ENCODE measurements around the gene SIGLEC7. TPM values are rescaled to one million over a fixed set of nuclear protein-coding genes. Genes with fewer than 3 reads are reported as not detected.

SIGLEC7 gene
- total RNA-seq, 4 donors from 2014 or later: 0.54 to 1.0 TPM; not detected in 2

DNA sequence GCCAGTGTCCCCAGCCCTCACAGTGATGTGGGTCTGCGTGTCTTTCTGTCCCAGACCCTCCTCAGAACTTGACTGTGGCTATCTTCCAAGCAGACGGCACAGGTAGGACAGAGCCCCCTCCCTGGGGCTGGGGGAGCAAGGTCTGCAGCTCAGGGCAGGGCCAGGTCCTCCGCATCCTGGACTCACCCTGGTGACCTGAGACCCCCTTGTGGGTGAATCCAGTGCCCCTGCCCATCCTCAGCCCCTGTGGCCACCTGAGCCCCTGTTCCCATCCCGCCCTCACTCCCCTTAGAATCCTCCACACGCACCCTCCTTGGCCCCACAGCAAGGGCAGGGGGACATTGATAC is 43.7 kb downstream of the SIGLEC7 start:
- Histone ChIP-seq H3K4me1 (no peaks in the 10 kb centered on the region), H3K27me3 (peaks cover 4% of the 10 kb centered on the region), H3K9me3 (no peaks in the 10 kb centered on the region), H3K27ac (no peak overlapping the region), H3K36me3 (no peaks in the 10 kb centered on the region), H3K4me3 (replicated peaks in 1 of 3) (no peak overlapping the region)
- TF ChIP-seq, protein P1, sequence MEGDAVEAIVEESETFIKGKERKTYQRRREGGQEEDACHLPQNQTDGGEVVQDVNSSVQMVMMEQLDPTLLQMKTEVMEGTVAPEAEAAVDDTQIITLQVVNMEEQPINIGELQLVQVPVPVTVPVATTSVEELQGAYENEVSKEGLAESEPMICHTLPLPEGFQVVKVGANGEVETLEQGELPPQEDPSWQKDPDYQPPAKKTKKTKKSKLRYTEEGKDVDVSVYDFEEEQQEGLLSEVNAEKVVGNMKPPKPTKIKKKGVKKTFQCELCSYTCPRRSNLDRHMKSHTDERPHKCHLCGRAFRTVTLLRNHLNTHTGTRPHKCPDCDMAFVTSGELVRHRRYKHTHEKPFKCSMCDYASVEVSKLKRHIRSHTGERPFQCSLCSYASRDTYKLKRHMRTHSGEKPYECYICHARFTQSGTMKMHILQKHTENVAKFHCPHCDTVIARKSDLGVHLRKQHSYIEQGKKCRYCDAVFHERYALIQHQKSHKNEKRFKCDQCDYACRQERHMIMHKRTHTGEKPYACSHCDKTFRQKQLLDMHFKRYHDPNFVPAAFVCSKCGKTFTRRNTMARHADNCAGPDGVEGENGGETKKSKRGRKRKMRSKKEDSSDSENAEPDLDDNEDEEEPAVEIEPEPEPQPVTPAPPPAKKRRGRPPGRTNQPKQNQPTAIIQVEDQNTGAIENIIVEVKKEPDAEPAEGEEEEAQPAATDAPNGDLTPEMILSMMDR (IDR thresholded peaks at IDR 0.05): no peak
- TF ChIP-seq POLR2A (IDR thresholded peaks at IDR 0.05): no peak
- no peak for DNase-seq
- 87 to 89% methylated on average over 4 to 5 of the region's 5 CpGs for WGBS, 2 donors
- intact Hi-C loops (cut with DNase I): no loop called here

DNA sequence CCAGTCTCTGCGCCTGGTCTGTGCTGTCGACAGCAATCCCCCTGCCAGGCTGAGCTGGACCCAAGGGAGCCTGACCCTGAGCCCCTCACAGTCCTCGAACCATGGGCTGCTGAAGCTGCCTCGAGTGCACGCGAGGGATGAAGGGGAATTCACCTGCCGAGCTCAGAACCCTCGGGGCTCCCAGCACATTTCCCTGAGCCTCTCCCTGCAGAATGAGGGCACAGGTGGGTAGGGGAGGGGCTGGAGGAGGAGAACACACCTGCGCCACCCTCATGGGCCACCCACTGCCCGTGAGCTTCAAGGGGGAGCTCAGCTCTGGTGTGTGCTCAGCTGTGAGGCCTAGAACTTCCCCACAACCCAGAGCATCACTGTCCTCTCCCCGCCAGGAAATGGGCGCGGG is 44.2 kb downstream of the SIGLEC7 start:
- WGBS, 2 donors: 56 to 68% methylated on average over 9 to 11 of the region's 13 CpGs
- no peak overlapping the region for H3K4me3 ChIP-seq (replicated peaks in 1 of 3)
- peaks cover 4% of the 10 kb centered on the region for H3K27me3 ChIP-seq
- no peaks in the 10 kb centered on the region for H3K4me1 ChIP-seq
- intact Hi-C loops (cut with DNase I): no loop called here
- no peaks in the 10 kb centered on the region for H3K36me3 ChIP-seq
- DNase-seq: no peak
- H3K27ac ChIP-seq: no peak overlapping the region
- TF ChIP-seq POLR2A (IDR thresholded peaks at IDR 0.05): no peak
- TF ChIP-seq, protein P1 (IDR thresholded peaks at IDR 0.05): no peak
- H3K9me3 ChIP-seq: no peaks in the 10 kb centered on the region

DNA sequence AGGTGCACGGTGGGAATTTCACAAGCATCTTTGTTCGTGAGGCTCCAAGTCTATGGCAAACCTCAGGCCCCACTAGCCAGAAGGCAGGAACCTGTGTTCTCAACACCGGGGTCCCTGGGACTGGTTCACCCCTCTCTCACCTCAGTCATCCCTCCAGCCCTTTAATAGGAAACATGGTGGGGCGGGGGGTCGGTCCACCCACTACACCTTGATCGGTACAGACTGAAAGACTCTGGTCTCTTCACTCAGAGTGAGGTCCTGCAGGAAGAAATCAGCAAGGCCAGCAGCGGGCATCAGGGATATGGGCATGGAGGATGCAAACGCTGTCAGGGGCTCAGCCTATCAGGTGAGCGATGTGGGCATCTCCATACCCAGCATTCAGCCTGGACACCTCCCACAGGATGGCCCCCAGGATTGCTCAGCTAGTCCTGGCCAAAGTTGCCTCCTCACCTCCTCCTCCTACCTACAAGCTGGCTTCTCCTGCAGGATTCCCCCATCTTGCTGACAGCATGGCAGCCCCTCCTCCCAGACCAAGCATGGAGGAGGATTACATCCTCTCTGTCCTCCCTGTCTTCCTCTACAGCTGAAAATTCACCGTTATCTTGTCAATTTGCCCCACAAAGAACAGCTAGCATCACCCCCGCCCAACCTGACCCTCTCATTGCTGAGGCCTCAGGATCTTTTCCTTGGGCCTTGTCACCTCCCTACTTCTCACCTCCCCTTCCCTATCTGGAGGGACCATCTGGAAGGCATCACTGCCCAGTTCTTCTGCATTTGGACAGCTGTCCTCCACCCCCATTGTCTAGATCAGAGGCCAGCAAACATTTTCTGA is 45.5 kb downstream of the SIGLEC7 start:
- H3K36me3 ChIP-seq: no peaks in the 10 kb centered on the region
- 85 to 89% methylated on average over 9 to 10 of the region's 11 CpGs for WGBS, 2 donors
- DNase-seq: no peak
- no peaks in the 10 kb centered on the region for H3K4me1 ChIP-seq
- no peak overlapping the region for H3K27ac ChIP-seq
- H3K27me3 ChIP-seq: peaks cover 4% of the 10 kb centered on the region
- TF ChIP-seq POLR2A (IDR thresholded peaks at IDR 0.05): no peak
- TF ChIP-seq, protein P1 (IDR thresholded peaks at IDR 0.05): no peak
- no peak overlapping the region for H3K4me3 ChIP-seq (replicated peaks in 1 of 3)
- H3K9me3 ChIP-seq: no peaks in the 10 kb centered on the region
- intact Hi-C loops (cut with DNase I): no loop called here

DNA sequence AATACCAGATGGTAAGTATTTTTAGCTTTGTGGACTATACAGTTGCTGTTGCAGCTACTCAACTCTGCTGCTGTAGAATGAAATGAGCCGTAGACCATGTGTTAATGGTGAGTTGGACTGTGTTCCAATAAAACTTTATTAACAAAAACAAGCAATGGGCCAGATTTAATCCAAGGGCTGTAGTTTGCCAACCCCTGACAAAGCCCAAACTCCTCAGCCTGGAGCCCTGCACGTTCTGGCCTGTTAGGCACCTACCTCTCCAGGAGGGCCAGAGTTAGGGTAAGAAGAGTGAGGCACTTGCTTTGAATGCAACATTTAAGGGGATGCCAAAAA is 46.1 kb downstream of the SIGLEC7 start:
- no peak overlapping the region for H3K4me3 ChIP-seq (replicated peaks in 1 of 3)
- 83 to 89% methylated on average over 2 of the region's 2 CpGs for WGBS, 2 donors
- no peaks in the 10 kb centered on the region for H3K4me1 ChIP-seq
- H3K27me3 ChIP-seq: peaks cover 4% of the 10 kb centered on the region
- intact Hi-C loops (cut with DNase I): no loop called here
- no peaks in the 10 kb centered on the region for H3K9me3 ChIP-seq
- no peak overlapping the region for H3K27ac ChIP-seq
- TF ChIP-seq, protein P1 (IDR thresholded peaks at IDR 0.05): no peak
- no peak for TF ChIP-seq POLR2A (IDR thresholded peaks at IDR 0.05)
- no peak for DNase-seq
- H3K36me3 ChIP-seq: no peaks in the 10 kb centered on the region

DNA sequence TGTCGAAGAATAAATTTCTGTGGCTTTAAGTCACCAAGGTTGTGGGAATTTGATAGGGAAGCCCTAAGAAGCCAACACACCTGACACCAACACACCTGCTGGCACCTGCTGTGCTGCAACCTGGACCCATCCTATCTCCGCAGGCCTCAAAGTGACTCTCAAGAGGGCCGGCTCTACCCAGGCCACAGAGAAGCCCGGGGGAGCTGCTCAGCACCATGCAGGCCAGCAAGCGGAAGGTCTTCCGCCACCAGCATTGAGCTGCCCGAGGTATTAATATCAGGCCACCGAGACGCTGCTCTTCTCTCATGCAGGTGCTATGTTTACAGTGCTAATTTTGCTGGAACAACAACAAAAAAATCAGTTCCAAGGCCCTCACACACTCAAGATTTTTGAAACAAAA is 50.6 kb downstream of the SIGLEC7 start:
- no peak for TF ChIP-seq POLR2A (IDR thresholded peaks at IDR 0.05)
- TF ChIP-seq, protein P1 (IDR thresholded peaks at IDR 0.05): no peak
- no peak overlapping the region for H3K27ac ChIP-seq
- H3K36me3 ChIP-seq: no peaks in the 10 kb centered on the region
- H3K4me3 ChIP-seq (replicated peaks in 1 of 3): no peak overlapping the region
- intact Hi-C loops (cut with DNase I): no loop called here
- H3K4me1 ChIP-seq: no peaks in the 10 kb centered on the region
- no peak for DNase-seq
- H3K9me3 ChIP-seq: no peaks in the 10 kb centered on the region
- WGBS, 2 donors: 87 to 89% methylated on average over 9 of the region's 9 CpGs
- no peaks in the 10 kb centered on the region for H3K27me3 ChIP-seq

All from thyroid gland (tissue), 4 donors.